Kidney epithelial cell (primary cell): ENCODE data around the gene ITGAE. TPM values are rescaled to one million over a fixed set of nuclear protein-coding genes. Genes with fewer than 3 reads are reported as not detected.
A peak's percentile ranks its signal among the peaks of the same experiment; 100 is the strongest.
"Not testable (repeated sequence)": the region's sequence is repeated elsewhere in the genome, so short reads cannot be mapped to it uniquely, and the experiment has no call there.

Experiments used
- DNase-seq: peaks from one replicate; pipeline ENCODE4 v3.0.0-alpha.2; 2010; ENCODE audit warnings: low read depth
- H3K27me3 ChIP-seq: 2 replicates; pipeline ENCODE4 v1.6.0; 2011; ENCODE audit warnings: low read length; ENCODE audit not compliant: control insufficient read depth, insufficient read depth
- H3K36me3 ChIP-seq: 2 replicates; pipeline ENCODE4 v1.5.1; 2011; ENCODE audit warnings: low read length; ENCODE audit not compliant: control insufficient read depth, insufficient read depth
- H3K4me3 ChIP-seq: 2 replicates; pipeline ENCODE4 v1.5.1; 2011; ENCODE audit warnings: low read depth, mild to moderate bottlenecking, control low read depth, low read length
- total RNA-seq: library from RNA; depleted of rRNA; stranded (reverse); fragments of >200 nt; gene quantifications from 2 replicates; pipeline ENCODE4 v1.2.3, GENCODE V29; 2015
- TF ChIP-seq, protein P1 (sequence below): IDR thresholded peaks from 2 replicates; pipeline ENCODE4 v1.5.1; 2011; ENCODE audit warnings: mild to moderate bottlenecking, moderate library complexity, low read length, control low read depth, inconsistent platforms; ENCODE audit not compliant: insufficient read depth, poor library complexity, severe bottlenecking

The ITGAE gene
- total RNA-seq, 1 donor from 2014 or later = 29.7 TPM

DNA sequence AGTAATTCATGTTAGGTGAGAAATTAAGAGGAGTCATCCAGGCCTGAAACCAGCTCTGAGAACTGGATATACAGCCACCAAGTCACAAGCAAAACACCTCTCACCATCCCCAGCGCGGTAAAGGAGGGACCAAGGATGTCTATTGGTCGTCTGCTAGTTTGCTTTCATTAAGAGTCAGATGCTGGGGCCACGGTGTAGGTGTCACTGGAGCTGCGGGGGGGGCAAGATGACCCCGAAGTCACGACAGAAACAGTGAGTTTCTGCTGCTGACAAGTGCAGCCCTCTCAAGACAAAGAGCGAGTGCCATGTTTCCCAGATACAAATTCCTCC lies 44.3 kb upstream of the ITGAE start:
- DNase-seq = no peak
- Histone ChIP-seq H3K36me3 (no peaks in the 10 kb centered on the region), H3K27me3 (no peaks in the 10 kb centered on the region), H3K4me3 (peak overlapping the region; percentile 96)
- TF ChIP-seq, protein P1, sequence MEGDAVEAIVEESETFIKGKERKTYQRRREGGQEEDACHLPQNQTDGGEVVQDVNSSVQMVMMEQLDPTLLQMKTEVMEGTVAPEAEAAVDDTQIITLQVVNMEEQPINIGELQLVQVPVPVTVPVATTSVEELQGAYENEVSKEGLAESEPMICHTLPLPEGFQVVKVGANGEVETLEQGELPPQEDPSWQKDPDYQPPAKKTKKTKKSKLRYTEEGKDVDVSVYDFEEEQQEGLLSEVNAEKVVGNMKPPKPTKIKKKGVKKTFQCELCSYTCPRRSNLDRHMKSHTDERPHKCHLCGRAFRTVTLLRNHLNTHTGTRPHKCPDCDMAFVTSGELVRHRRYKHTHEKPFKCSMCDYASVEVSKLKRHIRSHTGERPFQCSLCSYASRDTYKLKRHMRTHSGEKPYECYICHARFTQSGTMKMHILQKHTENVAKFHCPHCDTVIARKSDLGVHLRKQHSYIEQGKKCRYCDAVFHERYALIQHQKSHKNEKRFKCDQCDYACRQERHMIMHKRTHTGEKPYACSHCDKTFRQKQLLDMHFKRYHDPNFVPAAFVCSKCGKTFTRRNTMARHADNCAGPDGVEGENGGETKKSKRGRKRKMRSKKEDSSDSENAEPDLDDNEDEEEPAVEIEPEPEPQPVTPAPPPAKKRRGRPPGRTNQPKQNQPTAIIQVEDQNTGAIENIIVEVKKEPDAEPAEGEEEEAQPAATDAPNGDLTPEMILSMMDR = no peak

GRCh38 chr17:3844556-3844955 lies 43.6 kb upstream of the ITGAE start:
- H3K4me3 ChIP-seq, H3K27me3 ChIP-seq, DNase-seq, H3K36me3 ChIP-seq: not testable (repeated sequence)

- H3K27me3 ChIP-seq = no peaks in the 10 kb centered on the region
- DNase-seq = no peak
- TF ChIP-seq, protein P1 = peak; percentile 74
- H3K4me3 ChIP-seq = no peak overlapping the region
- H3K36me3 ChIP-seq = no peaks in the 10 kb centered on the region
Observed at GRCh38 chr17:3843935-3844516, 43.0 kb upstream of the ITGAE start.

DNA sequence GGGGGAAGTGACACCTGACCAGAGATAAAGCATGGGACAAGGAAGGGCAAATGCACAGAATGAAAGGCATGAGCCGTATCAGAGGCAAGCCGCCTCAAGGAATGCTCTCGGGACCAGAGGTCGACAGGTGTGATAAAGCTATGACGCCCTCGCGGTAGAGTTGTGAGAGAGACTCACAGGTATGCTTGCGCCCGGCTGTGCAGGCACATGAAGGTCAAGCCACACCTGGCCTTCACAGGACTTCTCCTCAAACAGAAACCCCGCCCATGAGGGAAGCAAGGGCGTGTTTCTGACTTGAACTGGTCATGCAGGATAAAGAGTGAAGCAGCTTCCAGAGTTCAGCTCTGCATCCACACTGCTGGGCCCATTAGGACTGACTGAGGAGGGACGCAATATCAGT lies 37.2 kb upstream of the ITGAE start:
- no peak overlapping the region for H3K4me3 ChIP-seq
- H3K36me3 ChIP-seq = peaks cover 2% of the 10 kb centered on the region
- no peak for DNase-seq
- no peaks in the 10 kb centered on the region for H3K27me3 ChIP-seq
- TF ChIP-seq, protein P1 = no peak

DNA sequence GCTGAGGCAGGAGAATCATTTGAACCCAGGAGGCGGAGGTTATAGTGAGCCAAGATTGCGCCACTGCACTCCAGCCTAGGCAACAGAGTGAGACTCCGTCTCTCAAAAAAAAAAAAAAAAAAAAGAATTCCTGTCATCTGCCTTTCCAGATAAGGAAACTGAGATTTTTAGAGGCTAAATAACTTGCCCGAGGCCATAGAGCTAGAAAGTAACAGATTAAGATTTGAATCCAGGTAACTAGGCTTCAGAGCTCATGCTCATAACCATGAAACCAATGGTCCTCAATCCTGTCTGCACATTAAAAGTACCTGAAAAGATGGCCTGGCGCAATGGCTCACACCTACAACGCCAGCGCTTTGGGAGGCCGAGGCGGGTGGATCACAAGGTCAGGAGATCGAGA lies 35.6 kb upstream of the ITGAE start:
- H3K4me3 ChIP-seq = no peak overlapping the region
- TF ChIP-seq, protein P1 = no peak
- DNase-seq = no peak
- peaks cover 2% of the 10 kb centered on the region for H3K36me3 ChIP-seq
- H3K27me3 ChIP-seq = no peaks in the 10 kb centered on the region

- no peak overlapping the region for H3K4me3 ChIP-seq
- H3K36me3 ChIP-seq = peaks cover 2% of the 10 kb centered on the region
- no peak for DNase-seq
- TF ChIP-seq, protein P1 = no peak
- no peaks in the 10 kb centered on the region for H3K27me3 ChIP-seq
Observed at GRCh38 chr17:3835410-3836229, 34.6 kb upstream of the ITGAE start.
